Stimulated activated CD4-positive, alpha-beta T cell treated with anti-CD3 and anti-CD28 coated beads, TNF-alpha, amount 100 ng/mL, for 48 hours (primary cell): ENCODE results near the gene GPC6.

Experiments
- DNase-seq, 3 donors: peaks; one replicate each; pipeline ENCODE4 v3.0.0-alpha.2; 2020; ENCODE audit warnings: low read depth in 3 of 3

GPC6 gene

GRCh38 chr13:94168783-94169453 lies 942.3 kb downstream of the GPC6 start:
- no peak for DNase-seq

GRCh38 chr13:94169454-94170144 lies 943.0 kb downstream of the GPC6 start:
- DNase-seq, result no peak

- no peak for DNase-seq
These were observed 943.6 kb downstream of the GPC6 start for GRCh38 chr13:94170145-94170571.

DNA sequence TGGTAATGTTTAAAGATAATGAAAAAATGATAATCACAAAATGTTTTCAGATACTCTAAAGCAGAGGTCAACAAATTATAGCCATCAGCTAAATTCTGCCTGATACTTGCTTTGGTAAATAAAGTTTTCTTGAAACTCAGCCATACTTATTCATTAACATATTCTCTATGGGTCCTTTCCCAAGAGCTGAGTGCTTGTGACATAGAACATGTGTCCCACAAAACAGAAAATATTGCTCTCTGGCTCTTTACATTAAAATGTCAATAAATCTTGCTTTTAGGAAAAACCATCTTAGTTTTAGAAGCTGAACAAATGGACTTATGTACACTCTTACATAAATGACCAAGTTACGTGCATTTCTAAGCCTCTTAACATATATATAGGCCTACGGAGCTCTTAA lies 945.8 kb downstream of the GPC6 start:
- no peak for DNase-seq

- DNase-seq, result no peak
These were observed 946.8 kb downstream of the GPC6 start for GRCh38 chr13:94173312-94173854.

DNA sequence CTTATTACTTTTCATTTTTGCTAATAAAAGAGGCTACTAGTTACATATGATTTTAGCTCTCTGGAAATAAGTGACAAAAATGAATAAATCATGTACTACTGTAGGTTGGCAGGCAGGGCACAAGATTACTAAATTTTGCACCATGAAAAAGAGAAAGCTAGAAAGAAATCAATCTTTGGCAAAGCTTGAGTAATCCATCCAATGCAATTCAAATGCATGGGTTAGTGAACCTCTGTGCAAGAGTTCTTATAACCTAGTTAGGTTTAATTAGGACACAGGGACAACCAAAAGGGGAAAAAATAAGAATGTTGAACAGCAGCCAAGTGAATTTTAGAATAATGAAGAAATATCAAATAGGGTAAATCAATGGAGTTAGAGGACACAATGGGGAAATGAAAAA lies 947.4 kb downstream of the GPC6 start:
- no peak for DNase-seq

DNA sequence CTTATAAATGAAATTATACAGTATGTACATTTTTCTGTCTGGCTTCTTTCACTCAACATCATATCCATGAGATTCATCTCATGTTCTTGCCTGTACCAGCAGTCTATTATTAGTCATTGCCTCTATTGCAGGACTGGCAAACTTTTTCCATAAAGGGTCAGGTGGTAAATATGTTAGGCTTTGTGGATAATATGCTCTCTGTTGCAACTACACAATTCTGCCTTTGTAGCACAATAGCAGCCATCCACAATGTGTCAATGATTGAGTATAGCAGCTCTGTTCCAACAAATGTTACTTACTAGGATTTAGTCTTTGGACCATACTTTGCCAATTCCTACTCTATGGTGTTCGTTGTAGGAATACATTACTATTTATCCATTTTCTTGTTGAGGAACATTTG lies 948.5 kb downstream of the GPC6 start:
- DNase-seq, result no peak

DNA sequence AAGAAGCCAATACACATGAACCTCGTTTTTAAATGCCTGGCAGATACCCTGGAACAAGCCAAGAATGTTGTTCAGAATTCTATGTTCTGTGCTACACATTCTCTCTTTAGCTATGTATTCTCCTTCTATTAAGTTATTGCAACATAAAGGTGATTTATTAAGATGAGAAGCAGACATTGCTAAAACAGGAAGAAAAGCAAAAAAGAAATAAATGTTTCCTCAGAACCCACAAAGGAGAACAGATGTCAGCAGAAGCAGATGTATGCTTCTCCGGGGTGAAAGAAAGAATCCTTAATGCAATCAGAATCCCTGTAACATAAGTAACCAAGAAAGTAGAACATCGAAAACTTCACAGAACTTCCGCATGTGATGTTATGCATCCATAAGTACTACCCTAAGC lies 950.0 kb downstream of the GPC6 start:
- no peak for DNase-seq

- DNase-seq, result no peak
These were observed 950.4 kb downstream of the GPC6 start for GRCh38 chr13:94177041-94177440.

GRCh38 chr13:94178625-94179244 lies 952.1 kb downstream of the GPC6 start:
- no peak for DNase-seq

DNA sequence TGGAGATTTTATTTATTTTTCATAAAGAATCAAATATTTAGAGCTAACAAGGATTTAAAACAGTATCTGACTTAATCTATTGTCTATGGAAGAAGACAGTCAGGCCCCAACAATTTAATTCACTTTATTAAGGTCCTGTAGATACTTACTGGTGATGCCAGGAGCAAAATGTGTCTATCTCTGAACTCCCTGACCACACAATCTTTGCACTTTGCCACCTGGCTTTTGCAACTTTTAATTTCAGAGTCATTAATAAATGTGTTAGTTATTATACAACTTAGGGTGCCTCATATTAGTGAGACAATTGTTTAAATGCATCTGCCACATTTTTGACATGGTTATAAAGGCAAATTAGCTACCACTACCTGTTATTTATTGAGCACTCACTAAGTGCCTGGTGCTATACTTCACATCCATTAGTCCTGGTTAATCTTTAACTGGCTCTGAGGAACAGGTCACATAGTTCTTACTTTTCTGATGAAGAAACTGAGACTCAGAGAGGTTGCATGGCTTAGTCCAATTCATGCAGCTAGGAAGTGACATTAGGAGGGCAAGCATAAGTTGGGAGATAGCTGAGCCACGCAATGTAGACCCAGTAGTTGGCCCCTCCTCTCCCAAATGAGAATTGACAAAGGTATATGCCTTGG lies 955.0 kb downstream of the GPC6 start:
- DNase-seq, result no peak

GRCh38 chr13:94182185-94182761 lies 955.7 kb downstream of the GPC6 start:
- DNase-seq, result no peak

DNA sequence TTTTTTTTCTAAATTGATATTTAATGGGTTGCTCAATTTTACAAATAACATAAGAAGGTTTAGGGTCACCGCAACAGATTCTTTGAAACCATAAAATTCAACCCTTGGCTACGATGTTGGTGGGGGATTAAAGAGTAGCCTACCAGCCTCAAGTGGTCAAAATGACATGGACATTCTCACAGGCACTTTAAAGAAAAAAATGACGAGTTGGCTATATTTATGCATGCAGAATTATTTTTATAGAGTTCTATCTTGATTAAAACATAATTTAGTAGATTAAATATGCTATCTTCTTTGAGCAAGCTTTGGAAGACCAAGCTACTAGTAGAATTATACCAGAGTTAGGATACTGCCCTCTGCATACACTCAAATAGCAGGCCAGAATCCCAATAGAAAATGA lies 959.9 kb downstream of the GPC6 start:
- DNase-seq, result no peak

GRCh38 chr13:94188201-94188854 lies 961.7 kb downstream of the GPC6 start:
- DNase-seq, result no peak

DNA sequence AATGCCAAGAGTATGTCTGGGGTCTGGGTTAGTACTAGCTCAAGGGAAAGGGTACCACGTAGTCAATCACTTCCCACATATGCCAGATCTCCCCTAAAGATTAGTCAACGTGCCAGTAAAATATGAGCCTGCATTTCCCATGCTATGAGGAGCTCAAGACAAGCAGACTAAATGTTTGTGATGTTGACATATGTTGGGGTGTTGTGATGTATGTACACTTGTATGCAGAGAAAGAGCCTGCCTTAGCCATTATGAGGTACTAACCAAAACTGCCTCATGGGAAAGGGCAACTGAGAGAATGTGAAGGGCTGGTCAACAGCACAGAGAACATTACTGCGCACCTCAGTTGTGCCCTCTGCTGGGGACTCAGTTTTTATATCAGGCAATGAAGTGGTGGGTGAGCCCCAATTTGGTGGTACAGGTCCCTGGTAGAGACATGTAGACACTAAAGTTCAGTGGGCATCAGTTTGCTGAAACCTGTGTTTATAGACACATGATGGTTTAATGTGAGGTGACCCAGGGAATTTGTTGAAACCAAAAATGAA lies 965.9 kb downstream of the GPC6 start:
- DNase-seq, result no peak

GRCh38 chr13:94195715-94196114 lies 969.1 kb downstream of the GPC6 start:
- DNase-seq, result no peak

GRCh38 chr13:94196413-94196812 lies 969.8 kb downstream of the GPC6 start:
- no peak for DNase-seq

- DNase-seq, result no peak
These were observed 972.1 kb downstream of the GPC6 start for GRCh38 chr13:94198681-94199080.

GRCh38 chr13:94199135-94199534 lies 972.5 kb downstream of the GPC6 start:
- no peak for DNase-seq

DNA sequence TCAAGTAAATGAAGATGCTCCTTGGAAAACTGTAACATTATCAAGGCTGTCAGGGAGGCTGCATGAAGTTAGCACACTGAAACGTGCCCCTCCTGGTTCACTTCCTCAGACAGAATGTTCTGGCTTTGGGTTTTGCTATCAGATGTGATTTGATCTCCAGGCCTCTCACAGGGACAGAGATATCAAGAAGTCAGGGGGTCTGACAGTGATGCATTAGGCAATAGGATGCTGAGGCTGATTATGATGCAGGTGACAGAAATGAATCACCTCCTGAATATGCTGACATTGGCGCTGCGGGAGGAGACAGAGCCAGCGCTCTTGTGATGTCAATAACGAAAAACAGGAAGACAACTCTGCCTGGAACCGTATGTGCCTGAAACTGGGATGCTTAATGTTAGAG lies 974.4 kb downstream of the GPC6 start:
- DNase-seq, result no peak

GRCh38 chr13:94204163-94204562 lies 977.6 kb downstream of the GPC6 start:
- DNase-seq, result no peak
